K562 (cell line): ENCODE results near the gene PGAP2. TPM values are rescaled to one million over a fixed set of nuclear protein-coding genes. Genes with fewer than 3 reads are reported as not detected.

Source experiments
- ATF1 ChIP-seq, 2 experiments: fragments of 450-650 bp in 1 of 2; IDR thresholded peaks; 2 replicates each; pipeline ENCODE4 v1.6.1; 2016; ENCODE audit warnings: missing compliant biosample characterization in 1 of 2, missing genetic modification characterization in 1 of 2
- CSDE1 ChIP-seq, 2 experiments: fragments of 450-650 bp; IDR thresholded peaks; 2 replicates each; pipeline ENCODE4 v1.6.1; 2016; ENCODE audit warnings: mild to moderate bottlenecking in 1 of 2
- ETV1 ChIP-seq: fragments of 450-650 bp; conservative IDR thresholded peaks from 2 replicates; pipeline ENCODE4 v1.6.1; 2016; ENCODE audit warnings: missing genetic modification characterization, control low read depth, low read depth, missing compliant biosample characterization
- HDAC8 ChIP-seq: fragments of 450-650 bp; IDR thresholded peaks from 2 replicates; pipeline ENCODE4 v1.6.1; 2016; ENCODE audit warnings: mild to moderate bottlenecking, missing genetic modification characterization, moderate library complexity, missing compliant biosample characterization
- HSF4 ChIP-seq: fragments of 250-450 bp; sonication (Bioruptor Pico); IDR thresholded peaks from 2 replicates; pipeline ENCODE4 v2.1.2; 2022; ENCODE audit warnings: mild to moderate bottlenecking, moderate library complexity, borderline replicate concordance
- KDM1A ChIP-seq, 2 experiments: fragments of 450-650 bp; IDR thresholded peaks; 2 replicates each; pipeline ENCODE4 v1.6.1; 2016; ENCODE audit warnings: mild to moderate bottlenecking in 2 of 2
- MTA1 ChIP-seq: fragments of 450-650 bp; IDR thresholded peaks from 2 replicates; pipeline ENCODE4 v1.6.1; 2017; ENCODE audit warnings: borderline replicate concordance
- PHB2 ChIP-seq: fragments of 450-650 bp; IDR thresholded peaks from 2 replicates; pipeline ENCODE4 v1.6.1; 2017; ENCODE audit warnings: low read depth
- POLR2H ChIP-seq: IDR thresholded peaks from 2 replicates; pipeline ENCODE4 v1.6.1; 2016; ENCODE audit warnings: missing genetic modification characterization, low read depth, mild to moderate bottlenecking, control low read depth, missing compliant biosample characterization, moderate library complexity
- polyA plus RNA-seq, 8 experiments: library from polyadenylated mRNA; depleted of rRNA in 4 of 8; stranded (reverse) in 5 of 8; unstranded in 3 of 8; fragments of >200 nt; fragmentation: Nextera tagmentation in 2 of 8; fragmentation: Illumina TruSeq in 1 of 8; extraction: Ambion mirVana in 2 of 8; extraction: Trizol in 1 of 8; gene quantifications; 2 replicates each; pipeline versions ENCODE4 v1.2.1 to v1.2.3, GENCODE V29; 2011 to 2014; ENCODE audit warnings: inconsistent platforms in 1 of 8, missing spikeins in 1 of 8
- total RNA-seq, 7 experiments: library from RNA; depleted of rRNA in 6 of 7; stranded (reverse); fragments of >200 nt in 6 of 7; fragmentation: Illumina TruSeq in 2 of 7; extraction: Trizol in 2 of 7; gene quantifications; 2 replicates each; pipeline versions ENCODE4 v1.2.1 to v1.2.3, GENCODE V29; 2011 to 2021; ENCODE audit warnings: low replicate concordance in 1 of 7
- TF ChIP-seq, protein P1 (sequence below): fragments of 450-650 bp; conservative IDR thresholded peaks from 2 replicates; pipeline ENCODE4 v1.6.1; 2016; ENCODE audit warnings: missing genetic modification characterization, low read depth, mild to moderate bottlenecking, control low read depth, missing compliant biosample characterization
- TF ChIP-seq, protein P2 (sequence below): fragments of 200-600 bp; sonication (generic); IDR thresholded peaks from one replicate; pipeline ENCODE4 v1.6.1; 2012; ENCODE audit warnings: mild to moderate bottlenecking, low read depth, low read length, inconsistent platforms
- TF ChIP-seq, protein P3 (sequence below): sonication (generic); formaldehyde crosslinking; IDR thresholded peaks from 2 replicates; pipeline ENCODE4 v1.5.0; 2020; ENCODE audit warnings: missing genetic modification reagents
- TF ChIP-seq, protein P4 (sequence below): sonication (generic); IDR thresholded peaks from 2 replicates; pipeline ENCODE4 v1.6.1; 2016

The PGAP2 gene
- total and polyA plus RNA-seq, 9 of the 15 experiments (the other 6 are each of a cell fraction or from before 2014, with no cell fraction given), result 17.9 to 47.2 (median 33.7) TPM

DNA sequence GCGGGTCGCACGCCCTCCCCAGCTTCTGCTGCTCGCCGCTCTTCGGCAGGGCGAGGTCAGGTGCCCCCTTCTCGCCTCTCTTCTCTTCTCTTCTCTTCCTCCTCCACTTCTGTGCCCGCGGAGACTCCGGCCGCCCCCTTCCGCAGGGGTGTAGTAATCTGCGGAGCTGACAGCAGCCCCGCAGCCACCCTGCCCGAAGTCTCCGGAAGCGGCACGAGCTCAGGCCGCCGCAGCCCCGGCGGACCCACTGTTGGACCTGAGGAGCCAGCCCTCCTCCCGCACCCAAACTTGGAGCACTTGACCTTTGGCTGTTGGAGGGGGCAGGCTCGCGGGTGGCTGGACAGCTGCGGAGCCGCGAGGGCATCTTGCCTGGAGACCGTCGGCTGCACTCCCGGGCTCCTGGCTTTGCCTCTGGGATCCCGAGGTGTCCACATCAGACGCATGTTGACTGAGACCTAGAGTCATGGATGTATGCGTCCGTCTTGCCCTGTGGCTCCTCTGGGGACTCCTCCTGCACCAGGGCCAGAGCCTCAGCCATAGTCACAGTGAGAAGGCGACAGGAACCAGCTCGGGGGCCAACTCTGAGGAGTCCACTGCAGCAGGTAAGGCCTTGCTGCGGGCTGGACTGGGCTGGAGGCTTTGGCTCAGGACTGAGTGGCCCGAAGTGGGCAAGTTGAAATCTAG lies 47.6 kb downstream of the PGAP2 start (continued):
- TF ChIP-seq ETV1 (no peak; the same call in 1 of the 2 replicates), CSDE1 (IDR thresholded peaks at IDR 0.05) (no peak), PHB2 (no peak), MTA1 (no peak), HDAC8 (tag) (no peak), ATF1 (CRISPR knock-in tag; IDR thresholded peaks at IDR 0.05) (no peak), ATF1 (tag; IDR thresholded peaks at IDR 0.05) (no peak), HSF4 (CRISPR knock-in tag) (no peak), POLR2H (tag) (no peak), KDM1A (IDR thresholded peaks at IDR 0.05) (no peak)
- TF ChIP-seq, protein P1, sequence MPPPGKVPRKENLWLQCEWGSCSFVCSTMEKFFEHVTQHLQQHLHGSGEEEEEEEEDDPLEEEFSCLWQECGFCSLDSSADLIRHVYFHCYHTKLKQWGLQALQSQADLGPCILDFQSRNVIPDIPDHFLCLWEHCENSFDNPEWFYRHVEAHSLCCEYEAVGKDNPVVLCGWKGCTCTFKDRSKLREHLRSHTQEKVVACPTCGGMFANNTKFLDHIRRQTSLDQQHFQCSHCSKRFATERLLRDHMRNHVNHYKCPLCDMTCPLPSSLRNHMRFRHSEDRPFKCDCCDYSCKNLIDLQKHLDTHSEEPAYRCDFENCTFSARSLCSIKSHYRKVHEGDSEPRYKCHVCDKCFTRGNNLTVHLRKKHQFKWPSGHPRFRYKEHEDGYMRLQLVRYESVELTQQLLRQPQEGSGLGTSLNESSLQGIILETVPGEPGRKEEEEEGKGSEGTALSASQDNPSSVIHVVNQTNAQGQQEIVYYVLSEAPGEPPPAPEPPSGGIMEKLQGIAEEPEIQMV, result no peak
- TF ChIP-seq, protein P2, sequence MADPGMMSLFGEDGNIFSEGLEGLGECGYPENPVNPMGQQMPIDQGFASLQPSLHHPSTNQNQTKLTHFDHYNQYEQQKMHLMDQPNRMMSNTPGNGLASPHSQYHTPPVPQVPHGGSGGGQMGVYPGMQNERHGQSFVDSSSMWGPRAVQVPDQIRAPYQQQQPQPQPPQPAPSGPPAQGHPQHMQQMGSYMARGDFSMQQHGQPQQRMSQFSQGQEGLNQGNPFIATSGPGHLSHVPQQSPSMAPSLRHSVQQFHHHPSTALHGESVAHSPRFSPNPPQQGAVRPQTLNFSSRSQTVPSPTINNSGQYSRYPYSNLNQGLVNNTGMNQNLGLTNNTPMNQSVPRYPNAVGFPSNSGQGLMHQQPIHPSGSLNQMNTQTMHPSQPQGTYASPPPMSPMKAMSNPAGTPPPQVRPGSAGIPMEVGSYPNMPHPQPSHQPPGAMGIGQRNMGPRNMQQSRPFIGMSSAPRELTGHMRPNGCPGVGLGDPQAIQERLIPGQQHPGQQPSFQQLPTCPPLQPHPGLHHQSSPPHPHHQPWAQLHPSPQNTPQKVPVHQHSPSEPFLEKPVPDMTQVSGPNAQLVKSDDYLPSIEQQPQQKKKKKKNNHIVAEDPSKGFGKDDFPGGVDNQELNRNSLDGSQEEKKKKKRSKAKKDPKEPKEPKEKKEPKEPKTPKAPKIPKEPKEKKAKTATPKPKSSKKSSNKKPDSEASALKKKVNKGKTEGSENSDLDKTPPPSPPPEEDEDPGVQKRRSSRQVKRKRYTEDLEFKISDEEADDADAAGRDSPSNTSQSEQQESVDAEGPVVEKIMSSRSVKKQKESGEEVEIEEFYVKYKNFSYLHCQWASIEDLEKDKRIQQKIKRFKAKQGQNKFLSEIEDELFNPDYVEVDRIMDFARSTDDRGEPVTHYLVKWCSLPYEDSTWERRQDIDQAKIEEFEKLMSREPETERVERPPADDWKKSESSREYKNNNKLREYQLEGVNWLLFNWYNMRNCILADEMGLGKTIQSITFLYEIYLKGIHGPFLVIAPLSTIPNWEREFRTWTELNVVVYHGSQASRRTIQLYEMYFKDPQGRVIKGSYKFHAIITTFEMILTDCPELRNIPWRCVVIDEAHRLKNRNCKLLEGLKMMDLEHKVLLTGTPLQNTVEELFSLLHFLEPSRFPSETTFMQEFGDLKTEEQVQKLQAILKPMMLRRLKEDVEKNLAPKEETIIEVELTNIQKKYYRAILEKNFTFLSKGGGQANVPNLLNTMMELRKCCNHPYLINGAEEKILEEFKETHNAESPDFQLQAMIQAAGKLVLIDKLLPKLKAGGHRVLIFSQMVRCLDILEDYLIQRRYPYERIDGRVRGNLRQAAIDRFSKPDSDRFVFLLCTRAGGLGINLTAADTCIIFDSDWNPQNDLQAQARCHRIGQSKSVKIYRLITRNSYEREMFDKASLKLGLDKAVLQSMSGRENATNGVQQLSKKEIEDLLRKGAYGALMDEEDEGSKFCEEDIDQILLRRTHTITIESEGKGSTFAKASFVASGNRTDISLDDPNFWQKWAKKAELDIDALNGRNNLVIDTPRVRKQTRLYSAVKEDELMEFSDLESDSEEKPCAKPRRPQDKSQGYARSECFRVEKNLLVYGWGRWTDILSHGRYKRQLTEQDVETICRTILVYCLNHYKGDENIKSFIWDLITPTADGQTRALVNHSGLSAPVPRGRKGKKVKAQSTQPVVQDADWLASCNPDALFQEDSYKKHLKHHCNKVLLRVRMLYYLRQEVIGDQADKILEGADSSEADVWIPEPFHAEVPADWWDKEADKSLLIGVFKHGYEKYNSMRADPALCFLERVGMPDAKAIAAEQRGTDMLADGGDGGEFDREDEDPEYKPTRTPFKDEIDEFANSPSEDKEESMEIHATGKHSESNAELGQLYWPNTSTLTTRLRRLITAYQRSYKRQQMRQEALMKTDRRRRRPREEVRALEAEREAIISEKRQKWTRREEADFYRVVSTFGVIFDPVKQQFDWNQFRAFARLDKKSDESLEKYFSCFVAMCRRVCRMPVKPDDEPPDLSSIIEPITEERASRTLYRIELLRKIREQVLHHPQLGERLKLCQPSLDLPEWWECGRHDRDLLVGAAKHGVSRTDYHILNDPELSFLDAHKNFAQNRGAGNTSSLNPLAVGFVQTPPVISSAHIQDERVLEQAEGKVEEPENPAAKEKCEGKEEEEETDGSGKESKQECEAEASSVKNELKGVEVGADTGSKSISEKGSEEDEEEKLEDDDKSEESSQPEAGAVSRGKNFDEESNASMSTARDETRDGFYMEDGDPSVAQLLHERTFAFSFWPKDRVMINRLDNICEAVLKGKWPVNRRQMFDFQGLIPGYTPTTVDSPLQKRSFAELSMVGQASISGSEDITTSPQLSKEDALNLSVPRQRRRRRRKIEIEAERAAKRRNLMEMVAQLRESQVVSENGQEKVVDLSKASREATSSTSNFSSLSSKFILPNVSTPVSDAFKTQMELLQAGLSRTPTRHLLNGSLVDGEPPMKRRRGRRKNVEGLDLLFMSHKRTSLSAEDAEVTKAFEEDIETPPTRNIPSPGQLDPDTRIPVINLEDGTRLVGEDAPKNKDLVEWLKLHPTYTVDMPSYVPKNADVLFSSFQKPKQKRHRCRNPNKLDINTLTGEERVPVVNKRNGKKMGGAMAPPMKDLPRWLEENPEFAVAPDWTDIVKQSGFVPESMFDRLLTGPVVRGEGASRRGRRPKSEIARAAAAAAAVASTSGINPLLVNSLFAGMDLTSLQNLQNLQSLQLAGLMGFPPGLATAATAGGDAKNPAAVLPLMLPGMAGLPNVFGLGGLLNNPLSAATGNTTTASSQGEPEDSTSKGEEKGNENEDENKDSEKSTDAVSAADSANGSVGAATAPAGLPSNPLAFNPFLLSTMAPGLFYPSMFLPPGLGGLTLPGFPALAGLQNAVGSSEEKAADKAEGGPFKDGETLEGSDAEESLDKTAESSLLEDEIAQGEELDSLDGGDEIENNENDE, result no peak
- TF ChIP-seq, protein P3, sequence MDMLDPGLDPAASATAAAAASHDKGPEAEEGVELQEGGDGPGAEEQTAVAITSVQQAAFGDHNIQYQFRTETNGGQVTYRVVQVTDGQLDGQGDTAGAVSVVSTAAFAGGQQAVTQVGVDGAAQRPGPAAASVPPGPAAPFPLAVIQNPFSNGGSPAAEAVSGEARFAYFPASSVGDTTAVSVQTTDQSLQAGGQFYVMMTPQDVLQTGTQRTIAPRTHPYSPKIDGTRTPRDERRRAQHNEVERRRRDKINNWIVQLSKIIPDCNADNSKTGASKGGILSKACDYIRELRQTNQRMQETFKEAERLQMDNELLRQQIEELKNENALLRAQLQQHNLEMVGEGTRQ, result no peak
- TF ChIP-seq, protein P4, sequence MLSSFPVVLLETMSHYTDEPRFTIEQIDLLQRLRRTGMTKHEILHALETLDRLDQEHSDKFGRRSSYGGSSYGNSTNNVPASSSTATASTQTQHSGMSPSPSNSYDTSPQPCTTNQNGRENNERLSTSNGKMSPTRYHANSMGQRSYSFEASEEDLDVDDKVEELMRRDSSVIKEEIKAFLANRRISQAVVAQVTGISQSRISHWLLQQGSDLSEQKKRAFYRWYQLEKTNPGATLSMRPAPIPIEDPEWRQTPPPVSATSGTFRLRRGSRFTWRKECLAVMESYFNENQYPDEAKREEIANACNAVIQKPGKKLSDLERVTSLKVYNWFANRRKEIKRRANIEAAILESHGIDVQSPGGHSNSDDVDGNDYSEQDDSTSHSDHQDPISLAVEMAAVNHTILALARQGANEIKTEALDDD, result no peak
